Neural crest cell (in vitro differentiated cells): ENCODE data around the gene SNX3. TPM values are rescaled to one million over a fixed set of nuclear protein-coding genes. Genes with fewer than 3 reads are reported as not detected.

Experiments used
- DNase-seq: peaks from one replicate; pipeline ENCODE4 v3.0.0; 2021; ENCODE audit warnings: low read depth, mixed read lengths, low spot score
- H3K27ac Mint-ChIP-seq: one replicate; pipeline ENCODE4 v1.8.0; 2021; ENCODE audit warnings: mild to moderate bottlenecking, mixed read lengths; ENCODE audit not compliant: unreplicated experiment
- H3K27me3 Mint-ChIP-seq: 2 replicates; pipeline ENCODE4 v1.8.0; 2021; ENCODE audit warnings: low read depth, mild to moderate bottlenecking, mixed read lengths
- H3K36me3 Mint-ChIP-seq: 2 replicates; pipeline ENCODE4 v1.8.0; 2021; ENCODE audit warnings: low read depth, mild to moderate bottlenecking, mixed read lengths
- H3K4me1 Mint-ChIP-seq: 2 replicates; pipeline ENCODE4 v1.8.0; 2021; ENCODE audit warnings: mixed read lengths
- H3K4me3 Mint-ChIP-seq: one replicate; pipeline ENCODE4 v1.8.0; 2021; ENCODE audit warnings: mild to moderate bottlenecking, mixed read lengths
- H3K9me3 Mint-ChIP-seq: 2 replicates; pipeline ENCODE4 v1.8.0; 2021; ENCODE audit warnings: mixed read lengths
- total RNA-seq: library from RNA; stranded (reverse); gene quantifications from 2 replicates; pipeline ENCODE4 v1.2.1, GENCODE V29; 2021
- TF ChIP-seq, protein P1 (sequence below): fragments of 200-600 bp; sonication (generic); conservative IDR thresholded peaks from 2 replicates; pipeline ENCODE4 v1.5.0; 2021; ENCODE audit warnings: antibody characterized with exemption, mild to moderate bottlenecking

The SNX3 gene
- total RNA-seq, 1 donor from 2014 or later, result 71.0 TPM

- Mint-ChIP-seq H3K4me3 (no peak overlapping the region), H3K36me3 (no peaks in the 10 kb centered on the region), H3K4me1 (no peaks in the 10 kb centered on the region), H3K27me3 (peaks cover 20% of the 10 kb centered on the region), H3K9me3 (no peaks in the 10 kb centered on the region), H3K27ac (no peak overlapping the region)
- TF ChIP-seq, protein P1, sequence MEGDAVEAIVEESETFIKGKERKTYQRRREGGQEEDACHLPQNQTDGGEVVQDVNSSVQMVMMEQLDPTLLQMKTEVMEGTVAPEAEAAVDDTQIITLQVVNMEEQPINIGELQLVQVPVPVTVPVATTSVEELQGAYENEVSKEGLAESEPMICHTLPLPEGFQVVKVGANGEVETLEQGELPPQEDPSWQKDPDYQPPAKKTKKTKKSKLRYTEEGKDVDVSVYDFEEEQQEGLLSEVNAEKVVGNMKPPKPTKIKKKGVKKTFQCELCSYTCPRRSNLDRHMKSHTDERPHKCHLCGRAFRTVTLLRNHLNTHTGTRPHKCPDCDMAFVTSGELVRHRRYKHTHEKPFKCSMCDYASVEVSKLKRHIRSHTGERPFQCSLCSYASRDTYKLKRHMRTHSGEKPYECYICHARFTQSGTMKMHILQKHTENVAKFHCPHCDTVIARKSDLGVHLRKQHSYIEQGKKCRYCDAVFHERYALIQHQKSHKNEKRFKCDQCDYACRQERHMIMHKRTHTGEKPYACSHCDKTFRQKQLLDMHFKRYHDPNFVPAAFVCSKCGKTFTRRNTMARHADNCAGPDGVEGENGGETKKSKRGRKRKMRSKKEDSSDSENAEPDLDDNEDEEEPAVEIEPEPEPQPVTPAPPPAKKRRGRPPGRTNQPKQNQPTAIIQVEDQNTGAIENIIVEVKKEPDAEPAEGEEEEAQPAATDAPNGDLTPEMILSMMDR, result no peak
- DNase-seq, result no peak
Observed at GRCh38 chr6:108194503-108194902, 66.3 kb downstream of the SNX3 start.

DNA sequence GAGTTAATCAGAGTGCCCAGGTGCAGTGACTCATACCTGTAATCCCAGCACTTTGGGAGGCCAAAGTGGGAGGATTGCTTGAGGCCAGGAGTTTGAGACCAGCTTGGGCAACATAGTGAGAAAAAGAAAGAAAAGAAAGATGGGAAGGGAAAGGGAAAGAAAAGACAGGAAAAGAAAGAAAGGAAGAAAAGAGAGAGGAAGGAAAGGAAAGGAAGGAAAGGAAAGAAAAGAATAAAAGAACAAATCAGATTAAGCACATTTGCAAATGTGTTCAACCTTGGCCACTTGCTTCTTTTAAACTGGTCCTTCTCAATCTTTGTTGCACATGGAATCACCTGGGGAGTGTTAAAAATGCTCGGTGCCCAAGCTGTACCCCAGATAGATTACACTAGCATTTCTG is 67.0 kb downstream of the SNX3 start:
- peaks cover 26% of the 10 kb centered on the region for H3K27me3 Mint-ChIP-seq
- no peak overlapping the region for H3K27ac Mint-ChIP-seq
- TF ChIP-seq, protein P1, result no peak
- no peak for DNase-seq
- H3K4me1 Mint-ChIP-seq, result no peaks in the 10 kb centered on the region
- H3K36me3 Mint-ChIP-seq, result no peaks in the 10 kb centered on the region
- H3K9me3 Mint-ChIP-seq, result no peaks in the 10 kb centered on the region
- no peak overlapping the region for H3K4me3 Mint-ChIP-seq

DNA sequence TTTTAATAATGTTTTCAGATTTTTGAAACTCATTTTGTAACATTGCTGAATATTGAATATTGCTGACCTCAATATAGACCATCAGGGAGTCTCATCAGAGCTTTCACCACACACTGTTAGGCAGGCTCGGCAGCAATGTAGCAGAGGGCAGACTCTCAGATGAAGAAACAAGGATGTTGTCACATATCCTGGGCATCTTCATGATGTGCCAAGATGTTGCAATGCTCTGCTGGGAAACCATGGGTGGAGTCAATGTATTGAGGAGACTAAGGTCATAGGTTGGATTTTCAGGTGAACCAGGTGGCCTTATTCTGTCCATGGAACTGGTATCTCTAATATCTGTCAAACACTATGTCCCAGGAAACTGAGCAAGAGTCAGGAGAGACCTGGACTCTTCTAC is 67.7 kb downstream of the SNX3 start:
- Mint-ChIP-seq H3K27ac (no peak overlapping the region), H3K36me3 (no peaks in the 10 kb centered on the region)
- DNase-seq, result no peak

DNA sequence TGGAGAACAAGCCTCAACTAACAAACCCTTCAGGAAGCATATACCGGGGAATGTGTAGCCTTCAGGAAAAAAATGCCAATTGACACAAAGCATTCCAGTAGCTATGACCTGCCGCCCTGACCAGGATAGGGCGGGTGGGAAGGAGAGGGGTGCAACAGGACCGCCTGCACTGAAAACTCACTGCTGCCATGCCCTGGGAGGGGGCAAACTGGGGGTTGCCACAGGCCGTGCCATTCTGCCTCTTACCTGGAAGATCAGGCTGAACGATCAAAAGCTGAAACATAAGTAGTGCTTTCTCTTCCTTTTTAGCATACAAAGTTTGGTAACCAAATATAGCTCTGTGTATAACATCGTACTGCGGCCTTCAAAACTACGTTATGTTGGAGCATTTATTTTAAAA is 73.3 kb downstream of the SNX3 start:
- DNase-seq, result no peak
- no peaks in the 10 kb centered on the region for H3K9me3 Mint-ChIP-seq
- TF ChIP-seq, protein P1, result no peak
- no peak overlapping the region for H3K4me3 Mint-ChIP-seq
- no peaks in the 10 kb centered on the region for H3K4me1 Mint-ChIP-seq
- H3K27ac Mint-ChIP-seq, result no peak overlapping the region
- H3K27me3 Mint-ChIP-seq, result peaks cover 77% of the 10 kb centered on the region
- H3K36me3 Mint-ChIP-seq, result no peaks in the 10 kb centered on the region

More for the DNA sequence above, 67.7 kb downstream of the SNX3 start:
- TF ChIP-seq, protein P1, result no peak
- Mint-ChIP-seq H3K27me3 (peaks cover 32% of the 10 kb centered on the region), H3K4me3 (no peak overlapping the region), H3K4me1 (no peaks in the 10 kb centered on the region), H3K9me3 (no peaks in the 10 kb centered on the region)

DNA sequence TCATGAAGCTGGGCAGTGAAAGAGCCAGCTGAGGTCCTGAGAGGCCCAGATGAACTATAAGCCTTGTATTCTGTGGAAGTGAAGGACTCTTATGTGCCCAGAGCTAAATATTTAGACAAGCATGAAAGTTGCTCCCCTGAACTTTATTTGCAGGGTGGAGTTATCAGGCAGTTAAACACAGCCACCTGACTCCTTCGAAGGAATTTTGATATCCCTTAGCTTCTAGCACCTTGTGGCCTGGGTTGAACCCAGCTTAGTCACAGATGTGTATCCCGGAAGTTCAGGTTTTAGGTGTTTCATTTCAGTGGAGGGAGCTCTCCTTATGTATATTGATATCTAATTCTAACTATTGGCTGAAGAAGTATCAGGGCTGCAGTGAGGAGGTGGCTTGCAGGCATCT is 74.6 kb downstream of the SNX3 start:
- no peak for DNase-seq
- Mint-ChIP-seq H3K27ac (no peak overlapping the region), H3K9me3 (no peaks in the 10 kb centered on the region), H3K4me1 (no peaks in the 10 kb centered on the region), H3K27me3 (peaks cover 83% of the 10 kb centered on the region), H3K36me3 (no peaks in the 10 kb centered on the region), H3K4me3 (no peak overlapping the region)
- TF ChIP-seq, protein P1, result no peak

- no peak for DNase-seq
- TF ChIP-seq, protein P1, result no peak
- Mint-ChIP-seq H3K4me1 (peaks cover 6% of the 10 kb centered on the region), H3K36me3 (no peaks in the 10 kb centered on the region), H3K27me3 (peaks cover 87% of the 10 kb centered on the region), H3K27ac (no peak overlapping the region), H3K9me3 (no peaks in the 10 kb centered on the region), H3K4me3 (no peak overlapping the region)
Observed at GRCh38 chr6:108180776-108181175, 80.1 kb downstream of the SNX3 start.
